ENCODE data around the gene IL5.
"Not testable (repeated sequence)": the region's sequence is repeated elsewhere in the genome, so short reads cannot be mapped to it uniquely, and the experiment has no call there.

Gene IL5

DNA sequence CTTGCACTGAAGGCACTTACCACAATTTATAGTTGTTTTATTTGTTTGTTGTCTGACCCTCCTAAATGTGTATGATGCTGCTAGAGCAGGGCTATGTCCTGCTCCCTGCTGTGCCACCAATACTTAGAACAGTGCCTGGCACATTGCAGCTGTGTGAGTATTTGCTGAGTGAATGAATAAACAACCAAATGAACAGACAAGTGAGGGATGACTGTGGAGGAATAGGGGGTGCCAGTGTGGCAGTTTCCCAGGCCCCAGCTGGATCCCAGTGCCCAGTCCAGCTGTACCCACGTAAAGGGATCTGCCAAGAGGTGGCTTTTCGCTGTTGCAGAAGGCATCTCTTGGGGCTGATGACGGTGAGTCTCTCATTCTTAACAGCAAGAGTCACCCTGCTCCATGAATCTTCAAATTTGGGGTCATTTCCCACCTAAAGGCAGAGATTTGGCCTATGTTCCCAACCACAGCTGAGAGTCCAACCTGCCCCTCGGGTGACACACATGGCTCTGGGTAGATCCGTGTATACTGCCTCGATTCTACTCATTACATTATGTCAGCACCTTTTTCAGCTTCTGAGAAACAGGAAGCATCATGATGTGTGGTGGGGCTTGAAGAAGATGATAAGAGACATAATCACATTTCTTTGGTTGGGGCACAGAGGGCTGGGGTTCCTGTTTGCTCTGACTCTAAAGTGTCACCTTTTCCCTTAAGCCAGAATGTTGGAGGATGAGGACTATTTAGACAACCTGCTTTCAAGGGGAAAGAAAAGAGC is 14.3 kb downstream of the IL5 start:
- FAIRE-seq = no peak

DNA sequence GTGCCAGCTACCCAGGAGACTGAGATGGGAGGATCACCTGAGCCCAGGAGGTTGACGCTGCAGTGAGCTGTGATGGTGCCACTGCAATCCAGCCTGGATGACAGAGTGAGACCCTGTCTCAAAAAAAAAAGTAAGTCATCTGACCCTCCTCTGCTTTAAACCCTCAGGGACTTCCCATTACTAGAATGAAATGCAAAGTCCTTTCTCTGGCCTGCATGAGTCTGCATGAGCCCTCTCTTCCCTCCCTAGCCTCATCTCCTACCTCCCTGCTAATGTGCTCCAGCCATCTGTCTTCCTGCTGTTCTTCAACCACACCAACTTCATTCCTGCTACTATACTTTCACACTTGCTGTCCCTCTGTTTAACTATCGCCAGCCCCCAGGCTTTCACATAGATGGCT is 15.3 kb downstream of the IL5 start:
- FAIRE-seq = no peak

DNA sequence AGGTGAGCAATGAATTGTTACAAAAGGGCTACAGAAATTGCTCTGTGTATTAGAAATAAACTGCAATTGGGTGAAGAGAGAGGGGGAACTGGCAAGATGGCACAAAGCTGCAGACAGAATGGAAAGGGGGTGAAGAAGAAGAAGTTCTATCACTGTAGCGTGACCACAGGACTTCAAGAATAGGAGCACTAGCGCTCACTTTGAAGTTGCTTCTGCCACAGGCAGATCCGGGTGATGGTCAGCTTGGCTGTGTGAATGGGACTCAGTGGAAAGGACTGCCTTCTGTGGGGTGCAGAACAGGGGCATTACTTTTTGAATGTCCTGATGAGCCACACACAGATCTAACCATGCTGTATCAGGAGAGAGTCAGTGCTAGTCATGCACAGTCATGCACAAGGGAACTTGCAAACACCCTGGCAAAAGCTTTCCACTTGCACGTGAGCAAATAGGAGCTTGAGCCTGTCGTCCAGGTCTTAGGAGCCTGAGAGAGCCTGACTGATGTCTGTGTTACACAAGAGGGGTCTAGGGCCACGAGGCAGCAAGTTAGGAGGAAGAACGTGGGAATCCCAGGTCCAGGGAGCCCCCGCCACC is 16.3 kb downstream of the IL5 start:
- FAIRE-seq = no peak

DNA sequence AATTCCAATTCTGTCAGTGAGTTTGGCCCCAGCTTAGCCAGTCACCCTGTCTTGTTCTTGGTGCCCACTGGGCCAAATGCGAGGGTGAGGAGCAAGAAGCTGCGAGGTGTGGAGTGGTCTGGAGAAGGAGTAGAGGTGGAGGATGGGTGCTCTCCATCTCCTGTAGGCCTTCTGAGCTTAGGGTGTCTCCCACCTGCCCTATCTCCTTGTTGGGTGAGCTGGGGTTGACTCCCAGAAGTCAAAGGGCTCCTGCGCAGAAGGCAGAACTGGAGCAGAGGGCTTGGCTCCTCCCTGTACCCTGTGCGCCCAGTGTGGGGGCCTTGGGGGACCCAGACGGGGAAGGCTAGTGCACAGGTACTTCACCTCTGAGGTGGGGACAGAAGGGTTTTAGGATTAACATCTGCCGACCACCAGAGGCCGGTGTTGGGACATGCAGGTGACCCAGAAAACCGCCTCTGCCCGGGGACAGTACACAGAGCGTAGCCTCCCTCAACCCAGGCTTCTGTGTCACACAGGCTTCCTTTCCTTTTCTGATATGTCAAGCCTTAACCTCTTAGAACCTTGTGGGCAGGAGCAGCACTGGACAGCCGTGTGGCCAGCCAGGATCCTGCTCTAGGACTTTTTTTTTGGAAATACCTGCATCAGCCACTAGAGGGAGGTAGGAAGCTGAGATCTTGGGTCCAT is 16.9 kb downstream of the IL5 start:
- FAIRE-seq = no peak

DNA sequence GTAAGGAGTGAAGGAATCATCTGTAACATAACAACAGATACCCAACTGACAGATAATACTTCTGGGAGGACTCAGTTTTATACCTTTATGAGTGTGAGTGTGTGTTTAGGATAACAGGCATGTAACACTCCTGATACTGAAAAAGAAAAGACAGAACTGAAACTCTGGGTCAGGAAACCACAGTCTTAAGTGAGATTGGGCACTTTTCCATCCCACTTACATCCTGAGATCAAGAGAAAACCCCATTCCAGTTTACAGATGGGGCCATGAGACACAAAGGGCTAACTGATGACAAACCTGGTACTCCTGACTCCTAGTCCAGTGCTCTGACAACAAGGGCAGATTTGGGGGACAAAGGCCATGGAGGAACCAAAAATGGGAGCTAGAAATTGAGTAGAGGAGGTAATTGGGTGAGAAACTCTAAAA is 18.0 kb downstream of the IL5 start:
- no peak for FAIRE-seq

DNA sequence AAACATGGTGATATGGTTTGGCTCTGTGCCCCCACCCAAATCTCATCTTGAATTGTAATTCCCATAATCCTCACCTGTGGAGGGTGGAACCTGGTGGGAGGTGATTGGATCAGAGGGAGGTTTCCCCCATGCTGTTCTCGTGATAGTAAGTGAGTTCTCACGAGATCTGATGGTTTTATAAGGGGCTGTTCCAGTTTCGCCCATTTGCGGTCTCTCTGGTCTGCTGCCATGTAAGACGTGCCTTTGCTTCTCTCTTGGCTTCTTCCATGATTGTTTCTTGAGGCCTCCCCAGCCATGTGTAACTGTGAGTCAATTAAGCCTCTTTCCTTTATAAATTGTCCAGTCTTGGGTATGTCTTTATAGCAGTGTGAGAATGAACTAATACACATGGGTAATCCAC is 18.4 kb downstream of the IL5 start:
- FAIRE-seq = not testable (repeated sequence)

DNA sequence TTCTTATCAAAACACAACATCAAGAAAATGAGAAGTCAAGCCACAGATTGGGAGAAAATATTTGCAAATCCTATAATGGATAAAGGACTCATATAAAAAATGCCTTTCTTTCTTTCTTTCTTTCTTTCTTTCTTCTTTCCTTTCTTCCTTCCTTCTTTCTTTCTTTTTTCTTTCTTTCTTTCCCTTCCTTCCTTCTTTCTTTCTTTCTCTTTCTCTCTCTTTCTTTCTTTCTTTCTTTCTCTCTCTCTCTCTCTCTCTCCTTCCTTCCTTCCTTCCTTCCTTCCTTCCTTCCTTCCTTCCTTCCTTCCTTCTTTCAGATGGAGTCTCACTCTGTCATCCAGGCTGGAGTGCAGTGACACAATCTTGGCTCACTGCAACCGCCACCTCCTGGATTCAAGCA is 21.3 kb downstream of the IL5 start:
- FAIRE-seq = not testable (repeated sequence)

DNA sequence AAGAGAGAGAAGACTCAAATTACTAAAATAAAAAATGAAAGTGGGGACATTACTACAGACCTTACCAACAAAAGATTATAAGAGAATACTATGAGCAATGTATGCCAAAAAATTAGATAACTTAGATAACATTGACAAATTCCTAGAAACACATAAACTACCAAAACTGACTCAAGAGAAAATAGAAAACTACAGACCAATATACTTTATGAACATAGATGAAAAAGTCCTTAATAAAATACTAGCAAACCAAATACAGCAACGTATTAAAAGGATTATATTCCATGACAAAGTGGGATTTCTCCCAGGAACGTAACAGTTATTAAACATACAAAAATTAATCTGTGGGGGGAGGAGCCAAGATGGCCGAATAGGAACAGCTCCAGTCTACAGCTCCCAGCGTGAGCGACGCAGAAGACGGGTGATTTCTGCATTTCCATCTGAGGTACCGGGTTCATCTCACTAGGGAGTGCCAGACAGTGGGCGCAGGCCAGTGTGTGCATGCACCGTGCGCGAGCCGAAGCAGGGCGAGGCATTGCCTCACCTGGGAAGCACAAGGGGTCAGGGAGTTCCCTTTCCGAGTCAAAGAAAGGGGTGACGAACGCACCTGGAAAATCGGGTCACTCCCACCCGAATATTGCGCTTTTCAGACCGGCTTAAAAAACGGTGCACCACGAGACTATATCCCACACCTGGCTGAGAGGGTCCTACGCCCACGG is 29.5 kb downstream of the IL5 start:
- not testable (repeated sequence) for FAIRE-seq

DNA sequence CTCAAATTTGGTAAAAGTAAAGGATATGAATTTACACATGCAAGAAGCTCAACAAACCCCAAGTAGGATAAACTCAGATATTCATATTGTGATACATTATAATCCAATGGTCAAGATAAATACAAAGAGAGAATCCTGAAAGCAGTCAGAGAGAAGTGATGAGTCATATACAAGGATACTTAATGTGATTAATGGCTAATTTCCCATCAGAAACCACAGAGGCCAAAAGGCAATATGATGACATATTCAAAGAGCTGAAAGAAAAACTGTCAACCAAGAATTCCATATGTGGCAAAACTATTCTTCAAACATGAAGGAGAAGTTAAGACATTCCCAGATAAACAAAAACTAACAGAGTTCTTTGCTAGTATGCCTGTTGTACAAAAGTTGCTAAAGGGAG is 33.2 kb downstream of the IL5 start:
- FAIRE-seq = no peak

DNA sequence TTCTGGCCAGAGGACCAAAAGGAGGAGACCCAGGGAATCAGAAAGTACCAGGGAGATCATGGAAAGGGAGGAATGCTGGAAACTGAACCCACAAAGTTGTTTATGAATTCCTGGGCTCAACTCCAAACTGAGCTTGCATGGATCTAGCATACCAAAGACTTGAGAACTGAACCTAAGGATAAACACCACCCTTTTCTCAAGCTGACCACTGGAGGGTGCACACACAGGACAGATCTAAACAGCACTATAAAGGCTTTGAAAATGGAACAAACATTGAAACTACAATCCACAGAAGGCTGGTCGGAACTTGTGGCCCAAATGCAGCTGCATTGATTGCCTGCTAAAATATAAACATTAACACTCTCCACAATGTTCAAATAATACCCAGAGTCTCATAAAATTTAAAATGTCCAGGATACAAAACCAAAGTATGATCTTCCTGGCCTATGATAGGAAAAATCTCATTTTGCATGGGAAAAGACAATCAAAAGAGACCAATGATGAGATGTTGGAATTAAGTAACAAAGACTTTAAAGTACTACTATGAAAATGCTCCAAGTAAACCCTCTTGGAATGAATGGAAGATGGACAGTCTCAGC is 37.1 kb downstream of the IL5 start:
- no peak for FAIRE-seq

DNA sequence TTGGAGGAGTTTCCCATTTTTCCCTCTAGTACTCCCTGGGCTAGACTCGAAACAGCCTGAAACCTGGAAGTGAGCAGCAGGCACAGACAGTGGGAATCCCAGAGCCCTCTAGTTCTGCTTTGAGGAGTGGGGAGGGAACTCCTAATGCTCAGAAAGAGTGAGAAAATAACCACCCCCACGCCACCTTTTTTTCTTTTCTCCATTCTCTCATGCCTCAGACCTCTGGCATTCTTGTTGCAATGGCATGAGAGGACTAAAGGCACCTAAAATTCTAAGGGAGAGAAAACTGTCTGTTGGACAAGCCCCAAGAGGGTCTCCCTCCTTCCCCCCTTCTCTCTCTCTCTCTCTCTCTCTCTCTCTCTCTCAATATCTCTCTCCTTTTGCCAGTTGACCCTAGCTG is 37.7 kb downstream of the IL5 start:
- no peak for FAIRE-seq

DNA sequence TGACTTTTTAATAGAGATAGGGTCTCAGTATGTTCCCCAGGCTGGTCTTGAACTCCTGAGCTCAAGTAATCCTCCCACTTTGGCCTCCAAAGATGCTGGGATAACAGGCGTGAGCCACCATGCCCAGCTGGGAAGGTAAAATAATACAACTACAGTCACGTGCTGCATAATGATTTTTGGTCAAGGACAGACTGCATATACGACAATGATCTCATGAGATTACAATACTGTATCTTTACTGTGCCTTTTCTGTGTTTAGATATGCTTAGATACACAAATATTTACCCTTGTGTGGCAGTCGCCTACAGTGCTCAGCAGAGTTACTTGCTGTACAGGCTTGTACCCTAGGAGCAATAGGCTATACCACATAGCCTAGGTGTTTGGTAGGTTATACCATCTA is 38.6 kb downstream of the IL5 start:
- FAIRE-seq = no peak

DNA sequence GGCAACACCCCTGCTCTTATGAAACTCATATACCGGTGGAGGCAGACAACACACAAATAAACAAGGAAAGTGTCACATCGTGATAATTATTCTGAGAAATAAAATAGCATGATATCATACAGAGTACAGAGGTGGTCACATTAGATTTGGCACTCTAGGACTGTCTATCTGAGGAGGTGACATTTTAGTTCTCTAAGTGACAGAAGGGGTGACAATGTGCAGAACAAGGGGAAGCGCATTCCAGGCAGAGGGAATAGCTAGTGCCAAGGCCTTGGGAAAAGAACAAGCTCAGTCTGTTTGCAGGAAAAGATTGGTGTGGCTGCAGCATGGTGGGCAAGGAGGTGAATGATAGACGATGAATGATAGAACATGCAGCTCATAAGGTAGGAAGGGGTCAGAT is 40.1 kb downstream of the IL5 start:
- no peak for FAIRE-seq

DNA sequence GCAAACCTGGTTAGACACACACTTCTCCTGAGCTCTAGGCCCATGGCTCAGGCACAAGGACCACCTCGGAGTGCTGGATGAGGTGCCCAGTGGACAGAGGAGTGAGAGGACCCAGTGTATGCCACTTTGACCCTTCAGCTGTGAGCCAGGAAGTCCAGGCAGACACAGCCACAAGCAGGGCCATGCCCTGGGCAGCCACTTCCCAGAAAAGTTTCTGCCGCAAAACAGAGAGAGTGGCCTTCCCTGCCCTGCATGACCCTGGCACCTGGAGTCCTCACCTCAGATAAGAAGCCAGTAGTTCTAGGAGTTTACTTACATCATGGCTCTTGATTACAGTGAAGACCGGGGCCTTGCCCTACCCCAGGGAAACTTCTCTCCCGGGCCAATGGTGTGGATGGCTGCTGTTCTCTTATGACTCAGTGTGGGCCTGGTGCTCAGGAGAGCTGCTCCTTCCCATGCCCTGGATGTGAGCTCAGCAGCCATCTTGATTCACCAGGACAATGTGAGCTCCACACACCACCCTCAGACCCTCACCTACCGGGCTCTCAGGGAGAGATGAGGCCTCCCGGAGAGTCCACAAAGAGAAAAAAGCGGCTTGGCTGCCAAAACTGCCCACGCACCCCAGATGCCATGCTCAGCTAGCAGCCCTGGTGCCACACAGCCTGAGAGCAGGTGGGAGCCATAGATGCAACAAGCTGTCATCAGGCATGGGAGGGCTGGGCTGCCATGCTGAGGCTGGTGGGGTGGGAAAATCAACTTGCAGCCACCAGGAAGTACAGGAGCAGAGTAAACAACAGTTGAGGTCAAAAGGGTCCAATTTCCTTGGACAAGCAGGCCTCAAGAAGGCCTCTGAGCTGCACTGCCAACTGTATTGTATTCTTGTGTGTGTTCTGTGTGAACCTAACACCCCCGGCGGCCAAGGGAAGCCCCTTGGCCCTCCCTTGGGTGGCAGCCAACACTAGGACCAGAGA is 41.1 kb downstream of the IL5 start:
- no peak for FAIRE-seq

DNA sequence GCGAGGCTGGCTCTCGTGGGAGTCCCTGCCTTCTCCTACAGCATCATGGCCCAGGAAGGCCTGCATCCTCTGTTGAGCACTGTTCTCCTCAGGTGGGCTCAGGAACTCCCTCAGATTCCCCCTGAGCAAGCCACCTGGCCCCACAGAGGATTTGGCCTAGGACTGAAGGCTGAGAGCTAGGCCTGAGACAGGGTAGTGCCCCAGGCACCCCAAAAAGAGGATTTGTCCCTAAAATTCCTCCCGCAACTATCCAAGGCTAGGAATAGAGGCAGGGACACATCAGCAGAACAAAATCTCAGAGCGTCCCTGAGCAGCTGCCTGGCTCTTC is 41.7 kb downstream of the IL5 start:
- no peak for FAIRE-seq

DNA sequence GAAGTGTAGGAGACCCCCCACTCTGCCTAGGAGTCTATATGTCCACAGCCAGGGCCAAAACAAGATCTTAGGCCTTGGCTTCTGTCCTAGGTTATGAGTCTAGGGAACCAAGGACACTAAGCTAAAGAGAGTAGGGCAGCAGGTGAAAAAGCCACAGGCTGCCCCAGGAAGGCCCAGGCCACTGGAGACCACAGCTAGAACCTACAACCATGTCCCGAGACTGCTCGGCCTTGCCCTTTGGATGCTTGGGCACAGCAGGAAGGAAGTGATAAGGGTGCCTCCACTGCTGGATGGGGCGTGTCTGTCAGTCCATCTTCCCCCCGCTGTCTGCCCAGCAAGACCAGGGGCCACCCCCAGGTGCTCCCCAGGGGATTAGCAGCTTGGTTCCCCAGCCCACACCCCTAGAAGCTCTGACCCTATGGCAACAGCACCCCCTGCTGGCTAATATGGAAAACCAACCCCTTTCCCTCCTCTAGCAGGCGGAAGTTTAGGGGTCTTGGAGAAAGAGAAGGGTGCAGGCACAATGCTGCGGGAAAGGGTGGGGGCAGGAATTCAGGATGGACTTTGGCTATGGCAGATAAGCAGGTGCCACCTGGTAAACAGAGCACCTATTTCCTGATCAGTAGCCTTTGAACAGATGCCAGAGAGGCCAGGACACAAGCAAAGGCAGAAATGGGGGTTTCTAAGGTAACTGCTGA is 42.2 kb downstream of the IL5 start:
- FAIRE-seq = no peak

DNA sequence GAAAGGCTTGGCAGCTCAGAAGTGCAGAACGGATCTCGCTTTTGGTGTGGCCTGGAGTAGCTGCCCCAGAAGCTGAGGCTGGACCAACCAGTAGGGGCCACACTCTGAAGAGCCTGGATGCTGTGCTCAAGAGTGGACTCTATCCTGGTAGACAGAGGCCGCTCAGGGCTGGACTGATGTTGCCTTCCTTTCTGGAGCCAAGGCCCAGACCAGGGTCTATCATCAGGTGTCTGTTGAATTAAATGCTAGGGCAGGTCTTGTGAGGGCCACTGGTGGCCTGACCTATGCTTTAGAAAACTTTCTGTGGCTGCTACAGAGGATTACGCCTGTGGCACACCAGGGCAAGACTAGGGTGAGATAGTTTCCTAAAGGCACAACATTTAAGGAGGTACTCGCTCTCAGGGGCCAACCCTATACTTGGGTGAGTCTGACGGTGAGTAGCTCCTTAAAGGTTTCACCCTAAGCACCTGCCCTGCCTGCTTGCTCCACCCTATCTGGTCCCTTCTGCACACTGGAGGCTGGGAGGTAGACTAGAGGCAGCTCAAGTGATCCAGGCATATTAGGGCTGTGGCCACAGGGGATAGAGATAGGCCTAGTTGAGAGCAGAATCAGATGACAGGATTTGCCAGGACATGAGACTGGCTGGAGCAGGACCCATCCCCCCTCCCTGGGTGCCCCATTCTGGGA is 42.9 kb downstream of the IL5 start:
- FAIRE-seq = no peak

DNA sequence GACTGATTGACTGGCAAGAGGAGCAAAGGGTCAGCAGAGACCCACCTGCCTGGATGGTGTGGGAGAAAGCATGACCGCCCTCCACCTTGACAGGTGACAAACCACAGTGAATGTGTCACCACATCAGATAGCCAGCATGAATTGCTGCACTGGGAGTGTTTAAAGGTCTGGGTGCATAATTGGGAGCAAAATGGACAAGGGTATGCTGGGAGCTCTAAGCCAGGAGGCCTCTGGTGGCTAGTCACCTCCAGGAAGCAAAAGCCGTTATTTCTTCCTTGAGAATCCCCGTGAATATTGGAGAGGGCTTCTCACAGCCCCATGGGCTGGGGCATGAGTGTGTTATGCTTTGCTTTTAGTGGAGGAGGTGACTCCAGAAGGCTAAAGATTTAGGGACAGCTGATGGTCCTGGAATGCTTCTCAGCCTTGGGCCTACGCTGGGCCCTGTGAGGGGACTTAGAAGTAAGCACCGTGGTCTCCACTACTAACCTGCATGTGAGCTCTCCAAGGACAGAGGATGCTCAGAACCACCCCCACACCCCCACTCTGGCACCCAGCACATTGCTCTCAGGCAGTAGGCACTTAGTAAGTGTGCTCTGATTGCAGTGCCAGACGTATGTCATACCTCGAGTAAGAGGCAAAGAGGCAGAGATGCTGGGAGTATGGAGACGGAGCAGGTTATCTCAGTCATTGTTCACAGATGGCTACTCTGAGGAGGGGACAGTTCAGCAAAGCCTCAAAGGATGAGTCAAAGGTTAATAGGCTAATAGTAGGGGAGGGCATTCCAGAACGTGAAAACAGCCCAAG is 43.7 kb downstream of the IL5 start:
- no peak for FAIRE-seq

DNA sequence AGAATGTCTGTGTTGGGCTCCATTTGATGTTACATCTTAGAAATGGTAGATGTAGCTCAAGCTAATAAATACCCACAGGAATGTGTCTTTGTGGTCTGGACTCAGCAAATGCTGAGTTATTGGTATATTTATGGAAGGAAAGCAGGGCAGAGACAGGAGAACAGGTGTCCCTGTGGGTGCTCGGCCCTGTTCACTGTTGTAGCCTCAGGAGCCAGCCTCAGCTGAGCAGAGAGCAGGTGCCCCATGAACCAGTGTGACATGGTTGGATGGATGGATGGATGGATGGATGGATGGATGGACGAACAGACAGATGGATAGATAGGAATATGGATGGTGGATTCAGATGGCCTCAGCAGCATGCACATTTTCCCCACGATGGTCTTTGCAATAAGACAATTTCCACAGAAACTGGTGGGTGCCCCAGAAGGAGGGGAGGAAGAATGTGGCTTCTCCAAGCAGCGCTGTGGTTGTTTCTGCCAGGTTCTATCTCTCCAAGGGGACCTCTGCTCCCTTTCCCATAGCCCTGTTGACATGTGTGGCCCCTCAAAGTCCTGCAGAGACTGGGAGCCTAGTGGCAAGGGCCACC is 44.5 kb downstream of the IL5 start:
- no peak for FAIRE-seq

DNA sequence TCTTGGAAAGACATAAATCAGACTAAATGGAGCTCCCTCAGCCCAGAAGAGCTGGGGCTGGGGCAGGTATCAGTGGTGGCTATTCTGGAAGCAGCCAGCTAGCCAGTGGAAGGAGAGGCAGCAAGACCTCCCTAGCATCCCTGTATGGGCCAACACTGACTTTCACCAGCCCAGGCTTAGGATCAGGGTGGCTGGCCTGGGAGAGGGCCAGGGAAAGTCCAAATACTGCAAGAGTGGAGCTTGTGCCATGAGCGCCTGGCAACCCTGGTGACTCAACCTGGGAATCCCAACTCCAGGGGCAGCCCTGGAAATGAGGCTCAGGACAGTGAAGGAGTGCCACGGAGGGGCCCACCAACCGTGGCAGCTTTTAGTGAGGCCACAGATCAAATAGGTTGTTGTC is 45.2 kb downstream of the IL5 start:
- no peak for FAIRE-seq
